ENCODE measurements around the gene ABCG8. TPM values are rescaled to one million over a fixed set of nuclear protein-coding genes. Genes with fewer than 3 reads are reported as not detected.
A peak's percentile ranks its signal among the peaks of the same experiment; 100 is the strongest.

ABCG8 gene
- total and polyA plus RNA-seq, 9 of the 15 experiments (the other 6 are each of a cell fraction or from before 2014, with no cell fraction given) = not detected

DNA sequence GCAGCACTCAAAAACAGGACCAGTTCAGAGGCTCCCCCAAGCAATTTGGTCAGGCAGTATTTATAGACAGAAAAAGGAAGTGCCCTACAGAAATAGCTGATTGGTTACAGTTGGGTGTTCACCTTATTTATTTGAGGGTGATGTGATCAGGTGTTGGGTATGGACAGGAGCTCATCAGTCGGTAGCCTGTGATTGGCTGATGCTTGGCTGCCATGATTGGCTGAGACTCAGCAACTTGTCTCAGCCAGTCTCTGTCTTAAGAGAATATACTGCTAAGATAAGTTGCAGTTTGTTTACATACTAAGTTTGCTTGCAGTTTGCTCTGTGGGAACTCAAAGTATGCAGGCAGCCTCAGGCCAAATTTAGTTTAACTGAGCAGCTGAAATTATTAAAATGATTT is 9.4 kb downstream of the ABCG8 start:
- no TSS peak for BruUV-seq (replicated peaks)
- Histone ChIP-seq H3K9me1 (ENCODE audit: control insufficient read depth, insufficient read depth, low read length) (no peaks in the 10 kb centered on the region), H3K36me3 (ENCODE audit: control insufficient read depth, insufficient read depth, low read length) (no peaks in the 10 kb centered on the region), H2AFZ (ENCODE audit: low read depth, low read length) (no peak overlapping the region), H3K27ac (ENCODE audit: extremely low read depth, low read depth, low read length) (no peak overlapping the region), H3K4me1 (replicated peaks in 1 of 2; ENCODE audit: control insufficient read depth in 2 of 2, insufficient read depth in 2 of 2, low read length in 2 of 2) (no peaks in the 10 kb centered on the region; a peak in 1 of 5 replicates), H3K27me3 (ENCODE audit: control insufficient read depth in 2 of 2, insufficient read depth in 2 of 2, low read length in 2 of 2) (peaks cover 27 to 52% of the 10 kb centered on the region in 2 experiments), H3K4me3 (no peak overlapping the region), H3K9me3 (replicated peaks; ENCODE audit: control insufficient read depth, insufficient read depth, low read depth, low read length) (no peaks in the 10 kb centered on the region), H3K4me2 (ENCODE audit: insufficient read depth, low read length) (no peak overlapping the region), H4K20me1 (replicated peaks; ENCODE audit: control insufficient read depth, insufficient read depth, low read length) (peaks cover 4% of the 10 kb centered on the region; the same call in 1 of the 2 replicates), H3K79me2 (ENCODE audit: control insufficient read depth, insufficient read depth, low read length) (no peaks in the 10 kb centered on the region), H3K9ac (ENCODE audit: insufficient read depth in 1 of 2, low read depth in 2 of 2, low read length in 2 of 2) (no peak overlapping the region)
- in situ Hi-C loops (cut with MboI) (no loop called here), intact Hi-C loops (cut with micrococcal nuclease) (no loop called here)
- WGBS (ENCODE audit: insufficient coverage, low coverage, missing lambda C conversion rate) = 0% methylated on average over 1 of the region's 1 CpG
- peak in 3 of 4 experiments; percentile 10 to 16 (median 14) for DNase-seq (ENCODE audit: extremely low read depth in 1 of 4, low spot score in 3 of 4)
- no peak; the same call in 2 of the 3 replicates for ATAC-seq
- ChIA-PET POLR2A (no interaction called here), CTCF (ENCODE audit: low intra/inter-chr PET ratio) (no interaction called here)
- FAIRE-seq = no peak
- TF ChIP-seq, protein P1, sequence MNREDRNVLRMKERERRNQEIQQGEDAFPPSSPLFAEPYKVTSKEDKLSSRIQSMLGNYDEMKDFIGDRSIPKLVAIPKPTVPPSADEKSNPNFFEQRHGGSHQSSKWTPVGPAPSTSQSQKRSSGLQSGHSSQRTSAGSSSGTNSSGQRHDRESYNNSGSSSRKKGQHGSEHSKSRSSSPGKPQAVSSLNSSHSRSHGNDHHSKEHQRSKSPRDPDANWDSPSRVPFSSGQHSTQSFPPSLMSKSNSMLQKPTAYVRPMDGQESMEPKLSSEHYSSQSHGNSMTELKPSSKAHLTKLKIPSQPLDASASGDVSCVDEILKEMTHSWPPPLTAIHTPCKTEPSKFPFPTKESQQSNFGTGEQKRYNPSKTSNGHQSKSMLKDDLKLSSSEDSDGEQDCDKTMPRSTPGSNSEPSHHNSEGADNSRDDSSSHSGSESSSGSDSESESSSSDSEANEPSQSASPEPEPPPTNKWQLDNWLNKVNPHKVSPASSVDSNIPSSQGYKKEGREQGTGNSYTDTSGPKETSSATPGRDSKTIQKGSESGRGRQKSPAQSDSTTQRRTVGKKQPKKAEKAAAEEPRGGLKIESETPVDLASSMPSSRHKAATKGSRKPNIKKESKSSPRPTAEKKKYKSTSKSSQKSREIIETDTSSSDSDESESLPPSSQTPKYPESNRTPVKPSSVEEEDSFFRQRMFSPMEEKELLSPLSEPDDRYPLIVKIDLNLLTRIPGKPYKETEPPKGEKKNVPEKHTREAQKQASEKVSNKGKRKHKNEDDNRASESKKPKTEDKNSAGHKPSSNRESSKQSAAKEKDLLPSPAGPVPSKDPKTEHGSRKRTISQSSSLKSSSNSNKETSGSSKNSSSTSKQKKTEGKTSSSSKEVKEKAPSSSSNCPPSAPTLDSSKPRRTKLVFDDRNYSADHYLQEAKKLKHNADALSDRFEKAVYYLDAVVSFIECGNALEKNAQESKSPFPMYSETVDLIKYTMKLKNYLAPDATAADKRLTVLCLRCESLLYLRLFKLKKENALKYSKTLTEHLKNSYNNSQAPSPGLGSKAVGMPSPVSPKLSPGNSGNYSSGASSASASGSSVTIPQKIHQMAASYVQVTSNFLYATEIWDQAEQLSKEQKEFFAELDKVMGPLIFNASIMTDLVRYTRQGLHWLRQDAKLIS (CRISPR knock-in tag; IDR thresholded peaks at IDR 0.05) = no peak
- TF ChIP-seq, protein P2, sequence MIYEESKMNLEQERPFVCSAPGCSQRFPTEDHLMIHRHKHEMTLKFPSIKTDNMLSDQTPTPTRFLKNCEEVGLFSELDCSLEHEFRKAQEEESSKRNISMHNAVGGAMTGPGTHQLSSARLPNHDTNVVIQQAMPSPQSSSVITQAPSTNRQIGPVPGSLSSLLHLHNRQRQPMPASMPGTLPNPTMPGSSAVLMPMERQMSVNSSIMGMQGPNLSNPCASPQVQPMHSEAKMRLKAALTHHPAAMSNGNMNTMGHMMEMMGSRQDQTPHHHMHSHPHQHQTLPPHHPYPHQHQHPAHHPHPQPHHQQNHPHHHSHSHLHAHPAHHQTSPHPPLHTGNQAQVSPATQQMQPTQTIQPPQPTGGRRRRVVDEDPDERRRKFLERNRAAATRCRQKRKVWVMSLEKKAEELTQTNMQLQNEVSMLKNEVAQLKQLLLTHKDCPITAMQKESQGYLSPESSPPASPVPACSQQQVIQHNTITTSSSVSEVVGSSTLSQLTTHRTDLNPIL (CRISPR knock-in tag; IDR thresholded peaks at IDR 0.05) = no peak
- TF ChIP-seq, protein P3, sequence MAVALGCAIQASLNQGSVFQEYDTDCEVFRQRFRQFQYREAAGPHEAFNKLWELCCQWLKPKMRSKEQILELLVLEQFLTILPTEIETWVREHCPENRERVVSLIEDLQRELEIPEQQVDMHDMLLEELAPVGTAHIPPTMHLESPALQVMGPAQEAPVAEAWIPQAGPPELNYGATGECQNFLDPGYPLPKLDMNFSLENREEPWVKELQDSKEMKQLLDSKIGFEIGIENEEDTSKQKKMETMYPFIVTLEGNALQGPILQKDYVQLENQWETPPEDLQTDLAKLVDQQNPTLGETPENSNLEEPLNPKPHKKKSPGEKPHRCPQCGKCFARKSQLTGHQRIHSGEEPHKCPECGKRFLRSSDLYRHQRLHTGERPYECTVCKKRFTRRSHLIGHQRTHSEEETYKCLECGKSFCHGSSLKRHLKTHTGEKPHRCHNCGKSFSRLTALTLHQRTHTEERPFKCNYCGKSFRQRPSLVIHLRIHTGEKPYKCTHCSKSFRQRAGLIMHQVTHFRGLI (CRISPR knock-in tag; IDR thresholded peaks at IDR 0.05) = no peak
- TF ChIP-seq STAT5A (IDR thresholded peaks at IDR 0.05; ENCODE audit: borderline replicate concordance, low read length) = no peak
- TF ChIP-seq BRCA1 (IDR thresholded peaks at IDR 0.05) = no peak
- TF ChIP-seq BRCA1 (CRISPR knock-in tag; IDR thresholded peaks at IDR 0.05) = no peak
- TF ChIP-seq SPI1 (IDR thresholded peaks at IDR 0.05; ENCODE audit: borderline replicate concordance, low read depth, low read length) = peak; percentile 65; the same call in 1 of the 2 replicates
- TF ChIP-seq, protein P4, sequence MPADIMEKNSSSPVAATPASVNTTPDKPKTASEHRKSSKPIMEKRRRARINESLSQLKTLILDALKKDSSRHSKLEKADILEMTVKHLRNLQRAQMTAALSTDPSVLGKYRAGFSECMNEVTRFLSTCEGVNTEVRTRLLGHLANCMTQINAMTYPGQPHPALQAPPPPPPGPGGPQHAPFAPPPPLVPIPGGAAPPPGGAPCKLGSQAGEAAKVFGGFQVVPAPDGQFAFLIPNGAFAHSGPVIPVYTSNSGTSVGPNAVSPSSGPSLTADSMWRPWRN (IDR thresholded peaks at IDR 0.05; ENCODE audit: low read depth) = no peak

All from K562 (cell line).